Esophagus squamous epithelium (tissue), 5 donors: Measurements from ENCODE around the gene PSMG4. TPM values are rescaled to one million over a fixed set of nuclear protein-coding genes. Genes with fewer than 3 reads are reported as not detected.

Experiments used
- DNase-seq: peaks from one replicate; lab custom pipeline; 2025; lab: John Stamatoyannopoulos, UW
- H3K27ac ChIP-seq, 4 donors: fragments of 200-600 bp; sonication (generic); one replicate each; pipeline ENCODE4 v1.5.1; 2016 to 2019; ENCODE audit warnings: mild to moderate bottlenecking in 1 of 4
- H3K27me3 ChIP-seq, 4 donors: fragments of 200-600 bp; sonication (generic); 1 replicate in 3 of 4; 2 replicates in 1 of 4; pipeline versions ENCODE4 v1.5.1 to v1.6.0; 2017 to 2021; ENCODE audit warnings: antibody characterized with exemption in 1 of 4
- H3K36me3 ChIP-seq, 3 donors: fragments of 200-600 bp; sonication (generic); one replicate each; pipeline ENCODE4 v1.5.1; 2016 to 2019
- H3K4me1 ChIP-seq, 3 donors: fragments of 200-600 bp; sonication (generic); one replicate each; pipeline ENCODE4 v1.5.1; 2017 to 2019
- H3K4me3 ChIP-seq, 4 donors: fragments of 200-600 bp; sonication (generic); 1 replicate in 3 of 4; 2 replicates in 1 of 4; pipeline ENCODE4 v1.5.1; 2016 to 2019; ENCODE audit warnings: mild to moderate bottlenecking in 2 of 4, moderate library complexity in 1 of 4
- H3K9me3 ChIP-seq, 3 donors: fragments of 200-600 bp; sonication (generic); one replicate each; pipeline ENCODE4 v1.5.1; 2016 to 2019
- POLR2A ChIP-seq, 4 donors: fragments of 450-650 bp; IDR thresholded peaks; one replicate each; pipeline ENCODE4 v1.6.1; 2017; ENCODE audit warnings: antibody characterized with exemption in 4 of 4, mild to moderate bottlenecking in 4 of 4, moderate library complexity in 3 of 4
- WGBS, 2 donors: methylation state at CpG; one replicate each; pipeline ENCODE4 v1.1.5; 2018; 5-methylcytosine and 5-hydroxymethylcytosine counted together
- intact Hi-C: fragments of 100-400 bp; cut with DNase I; formaldehyde crosslinking; loops from one replicate; pipeline ENCODE4 v1.15.0; 2022
- total RNA-seq, 4 donors: library from RNA; depleted of rRNA; stranded (reverse); fragments of >200 nt; gene quantifications; one replicate each; pipeline ENCODE4 v1.1.0, GENCODE V29; 2016
- TF ChIP-seq, protein P1 (sequence below), 6 experiments: fragments of 450-650 bp in 4 of 6; fragments of 200-600 bp in 2 of 6; sonication (generic) in 2 of 6; IDR thresholded peaks; one replicate each; pipeline ENCODE4 v1.5.1; 2016 to 2019; ENCODE audit warnings: antibody characterized with exemption in 6 of 6, mild to moderate bottlenecking in 4 of 6, moderate library complexity in 4 of 6
- donor health status: DM: yes; HTN: yes; CAD: no.

The PSMG4 gene
- total RNA-seq, 4 donors from 2014 or later, result 9.4 to 36.0 (median 14.9) TPM

DNA sequence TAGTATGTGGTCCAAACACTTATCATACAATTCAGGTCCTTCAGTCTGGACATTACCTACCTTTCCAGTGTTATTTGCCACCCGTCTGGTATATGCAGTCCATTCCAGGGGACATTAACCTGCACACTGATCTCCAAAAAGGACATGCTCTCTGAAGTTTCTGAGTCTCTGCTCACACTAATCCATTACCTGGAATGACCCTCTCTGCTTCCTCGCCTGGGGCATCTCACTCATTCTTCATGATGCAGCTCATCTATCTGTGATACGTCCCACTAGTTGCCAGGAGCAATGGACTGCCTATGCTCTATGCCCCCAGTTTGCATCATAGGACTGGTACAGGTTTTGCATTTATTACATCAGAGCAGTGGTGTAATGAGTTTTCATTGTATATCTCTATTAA lies 25.4 kb upstream of the PSMG4 start:
- DNase-seq, result no peak
- Histone ChIP-seq H3K27me3 (peaks cover 8 to 88% (median 27%) of the 10 kb centered on the region in 4 donors), H3K27ac (no peak overlapping the region), H3K4me3 (no peak overlapping the region), H3K9me3 (no peaks in the 10 kb centered on the region), H3K4me1 (peaks cover 17 to 42% (median 29%) of the 10 kb centered on the region in 3 donors), H3K36me3 (no peaks in the 10 kb centered on the region)
- TF ChIP-seq, protein P1, sequence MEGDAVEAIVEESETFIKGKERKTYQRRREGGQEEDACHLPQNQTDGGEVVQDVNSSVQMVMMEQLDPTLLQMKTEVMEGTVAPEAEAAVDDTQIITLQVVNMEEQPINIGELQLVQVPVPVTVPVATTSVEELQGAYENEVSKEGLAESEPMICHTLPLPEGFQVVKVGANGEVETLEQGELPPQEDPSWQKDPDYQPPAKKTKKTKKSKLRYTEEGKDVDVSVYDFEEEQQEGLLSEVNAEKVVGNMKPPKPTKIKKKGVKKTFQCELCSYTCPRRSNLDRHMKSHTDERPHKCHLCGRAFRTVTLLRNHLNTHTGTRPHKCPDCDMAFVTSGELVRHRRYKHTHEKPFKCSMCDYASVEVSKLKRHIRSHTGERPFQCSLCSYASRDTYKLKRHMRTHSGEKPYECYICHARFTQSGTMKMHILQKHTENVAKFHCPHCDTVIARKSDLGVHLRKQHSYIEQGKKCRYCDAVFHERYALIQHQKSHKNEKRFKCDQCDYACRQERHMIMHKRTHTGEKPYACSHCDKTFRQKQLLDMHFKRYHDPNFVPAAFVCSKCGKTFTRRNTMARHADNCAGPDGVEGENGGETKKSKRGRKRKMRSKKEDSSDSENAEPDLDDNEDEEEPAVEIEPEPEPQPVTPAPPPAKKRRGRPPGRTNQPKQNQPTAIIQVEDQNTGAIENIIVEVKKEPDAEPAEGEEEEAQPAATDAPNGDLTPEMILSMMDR (IDR thresholded peaks at IDR 0.05), result no peak
- TF ChIP-seq POLR2A (IDR thresholded peaks at IDR 0.05), result no peak
- intact Hi-C loops, result no loop called here
- WGBS, 2 donors, result 62 to 85% methylated on average over 2 to 3 of the region's 3 CpGs

DNA sequence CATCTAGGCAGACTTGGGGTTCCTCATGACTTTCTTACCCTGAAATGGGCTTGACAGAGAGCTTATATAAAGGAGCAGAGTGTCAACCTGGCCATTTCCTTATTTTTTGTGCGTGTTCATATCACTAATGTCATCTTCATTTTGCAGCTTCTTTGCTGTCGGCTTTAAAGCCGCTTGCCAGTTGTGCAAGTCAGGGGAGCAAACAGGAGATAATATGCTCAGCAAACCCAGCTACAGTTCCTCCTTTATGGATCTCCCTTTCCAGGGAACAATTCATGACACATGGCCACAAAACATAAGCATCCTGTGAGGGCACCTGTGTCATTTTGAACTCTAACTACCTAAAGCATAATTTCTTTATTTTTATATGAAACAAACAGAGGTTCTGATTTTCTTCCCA lies 24.8 kb upstream of the PSMG4 start:
- Histone ChIP-seq H3K9me3 (no peaks in the 10 kb centered on the region), H3K27me3 (peaks cover 8 to 87% (median 22%) of the 10 kb centered on the region in 4 donors), H3K36me3 (no peaks in the 10 kb centered on the region), H3K27ac (no peak overlapping the region), H3K4me1 (peaks cover 11 to 36% (median 23%) of the 10 kb centered on the region in 3 donors), H3K4me3 (no peak overlapping the region)
- DNase-seq, result no peak
- intact Hi-C loops, result no loop called here
- WGBS, 2 donors, result 74 to 76% methylated on average over 3 of the region's 3 CpGs
- TF ChIP-seq, protein P1 (IDR thresholded peaks at IDR 0.05), result no peak
- no peak for TF ChIP-seq POLR2A (IDR thresholded peaks at IDR 0.05)

- no peak for TF ChIP-seq POLR2A (IDR thresholded peaks at IDR 0.05)
- TF ChIP-seq, protein P1 (IDR thresholded peaks at IDR 0.05), result no peak
- no peak for DNase-seq
- intact Hi-C loops, result no loop called here
- Histone ChIP-seq H3K27ac (no peak overlapping the region), H3K27me3 (peaks cover 0 to 71% (median 10%) of the 10 kb centered on the region in 4 donors), H3K9me3 (no peaks in the 10 kb centered on the region), H3K4me3 (no peak overlapping the region), H3K36me3 (no peaks in the 10 kb centered on the region), H3K4me1 (peaks cover 0 to 20% (median 7%) of the 10 kb centered on the region in 3 donors)
- 85% methylated on average over 2 of the region's 2 CpGs for WGBS, 2 donors
Observed at GRCh38 chr6:3235486-3235885, 23.3 kb upstream of the PSMG4 start.

- H3K4me3 ChIP-seq, result no peak overlapping the region
- 74 to 77% methylated on average over 3 of the region's 3 CpGs for WGBS, 2 donors
- H3K36me3 ChIP-seq, result no peaks in the 10 kb centered on the region
- no peak for DNase-seq
- intact Hi-C loops, result no loop called here
- H3K9me3 ChIP-seq, result no peaks in the 10 kb centered on the region
- no peak for TF ChIP-seq POLR2A (IDR thresholded peaks at IDR 0.05)
- TF ChIP-seq, protein P1 (IDR thresholded peaks at IDR 0.05), result no peak
- H3K4me1 ChIP-seq, result peaks cover 0 to 15% (median 6%) of the 10 kb centered on the region in 3 donors
- no peak overlapping the region for H3K27ac ChIP-seq
- H3K27me3 ChIP-seq, result peaks cover 0 to 66% (median 7%) of the 10 kb centered on the region in 4 donors
Observed at GRCh38 chr6:3236005-3236404, 22.7 kb upstream of the PSMG4 start.

DNA sequence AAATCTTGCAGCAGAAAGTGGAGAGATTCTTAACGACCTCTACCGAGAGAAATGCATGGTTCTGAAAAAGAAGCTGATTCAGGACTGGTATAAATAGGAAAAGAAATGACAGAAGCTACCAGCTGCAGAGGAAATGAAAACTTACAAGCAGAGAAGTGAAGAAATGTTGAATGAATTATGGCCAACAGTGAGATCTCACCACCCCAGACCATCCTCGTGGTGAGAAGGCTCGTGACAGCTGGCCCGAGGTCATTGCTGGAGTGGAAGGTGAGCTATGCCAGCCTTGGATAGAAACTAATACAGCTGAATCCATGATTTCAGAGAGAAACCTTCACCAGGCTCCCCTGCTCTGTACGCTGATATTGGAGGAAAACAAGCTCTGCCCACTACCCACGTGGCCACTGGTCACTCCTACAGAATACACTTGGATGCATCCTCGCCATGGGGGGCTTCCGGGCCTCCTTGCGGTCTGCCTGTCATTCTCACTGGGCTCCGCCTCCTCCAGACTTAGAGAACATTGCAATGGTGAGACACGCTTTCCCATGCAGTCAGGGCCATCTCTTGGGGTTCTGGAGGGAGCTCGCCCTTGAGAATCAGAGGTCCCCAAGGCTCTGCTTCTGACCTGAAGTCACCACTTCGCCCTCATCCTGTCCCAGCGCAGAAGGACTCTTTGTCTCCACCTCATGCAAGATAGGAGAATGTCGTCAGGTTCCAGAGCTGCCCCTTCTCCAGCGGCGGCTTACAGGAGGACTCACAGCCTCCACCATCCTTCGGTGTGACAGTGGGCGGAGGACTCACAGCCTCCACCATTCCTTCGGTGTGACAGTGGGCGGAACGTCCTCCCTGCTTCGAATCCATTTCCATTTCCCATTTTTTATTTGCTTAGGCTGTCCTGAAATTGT lies 20.7 kb upstream of the PSMG4 start:
- no peaks in the 10 kb centered on the region for H3K9me3 ChIP-seq

More for the DNA sequence above, 20.7 kb upstream of the PSMG4 start:
- Histone ChIP-seq H3K4me3 (no peak overlapping the region), H3K36me3 (no peaks in the 10 kb centered on the region), H3K27me3 (peaks cover 0 to 46% (median 0%) of the 10 kb centered on the region in 4 donors), H3K4me1 (no peaks in the 10 kb centered on the region), H3K27ac (no peak overlapping the region)
- intact Hi-C loops, result no loop called here
- DNase-seq, result no peak
- TF ChIP-seq, protein P1 (IDR thresholded peaks at IDR 0.05), result no peak
- TF ChIP-seq POLR2A (IDR thresholded peaks at IDR 0.05), result no peak
- WGBS, 2 donors, result 60 to 79% methylated on average over 20 to 24 of the region's 24 CpGs
